ENCODE data around the gene MAP4K3. TPM values are rescaled to one million over a fixed set of nuclear protein-coding genes. Genes with fewer than 3 reads are reported as not detected.

The MAP4K3 gene
- total RNA-seq, 1 donor from 2014 or later: 34.1 TPM

DNA sequence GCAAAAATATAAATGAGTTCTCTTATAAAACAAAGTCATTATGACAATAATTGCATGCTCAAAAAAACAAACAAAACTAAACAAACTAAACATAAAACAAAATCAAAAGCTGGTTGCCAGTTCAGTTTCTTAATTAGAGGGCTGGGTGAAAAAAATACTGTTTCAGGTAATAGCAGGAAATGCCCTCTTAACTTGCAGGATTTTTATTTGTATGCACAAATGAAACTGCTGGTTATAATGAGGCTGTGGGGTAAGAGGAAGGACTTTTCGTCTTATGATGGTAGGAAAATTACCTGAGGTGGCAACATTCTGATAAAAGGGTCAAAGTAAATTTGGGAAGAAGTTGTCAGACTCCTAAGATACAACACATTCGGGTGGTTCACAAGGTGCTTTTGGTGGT lies 171.8 kb downstream of the MAP4K3 start:
- H3K4me3 ChIP-seq: no peak overlapping the region
- TF ChIP-seq, protein P1, sequence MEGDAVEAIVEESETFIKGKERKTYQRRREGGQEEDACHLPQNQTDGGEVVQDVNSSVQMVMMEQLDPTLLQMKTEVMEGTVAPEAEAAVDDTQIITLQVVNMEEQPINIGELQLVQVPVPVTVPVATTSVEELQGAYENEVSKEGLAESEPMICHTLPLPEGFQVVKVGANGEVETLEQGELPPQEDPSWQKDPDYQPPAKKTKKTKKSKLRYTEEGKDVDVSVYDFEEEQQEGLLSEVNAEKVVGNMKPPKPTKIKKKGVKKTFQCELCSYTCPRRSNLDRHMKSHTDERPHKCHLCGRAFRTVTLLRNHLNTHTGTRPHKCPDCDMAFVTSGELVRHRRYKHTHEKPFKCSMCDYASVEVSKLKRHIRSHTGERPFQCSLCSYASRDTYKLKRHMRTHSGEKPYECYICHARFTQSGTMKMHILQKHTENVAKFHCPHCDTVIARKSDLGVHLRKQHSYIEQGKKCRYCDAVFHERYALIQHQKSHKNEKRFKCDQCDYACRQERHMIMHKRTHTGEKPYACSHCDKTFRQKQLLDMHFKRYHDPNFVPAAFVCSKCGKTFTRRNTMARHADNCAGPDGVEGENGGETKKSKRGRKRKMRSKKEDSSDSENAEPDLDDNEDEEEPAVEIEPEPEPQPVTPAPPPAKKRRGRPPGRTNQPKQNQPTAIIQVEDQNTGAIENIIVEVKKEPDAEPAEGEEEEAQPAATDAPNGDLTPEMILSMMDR (IDR thresholded peaks at IDR 0.05): no peak
- no peak for DNase-seq (ENCODE audit: low spot score in 2 of 2)
- no peak overlapping the region for H3K27ac ChIP-seq
- H3K27me3 ChIP-seq: no peaks in the 10 kb centered on the region
- peaks cover 14 to 22% of the 10 kb centered on the region in 2 donors for H3K36me3 ChIP-seq
- intact Hi-C loops (cut with DNase I): no loop called here
- H3K9me3 ChIP-seq: no peaks in the 10 kb centered on the region
- peaks cover 0 to 6% of the 10 kb centered on the region in 2 donors for H3K4me1 ChIP-seq

DNA sequence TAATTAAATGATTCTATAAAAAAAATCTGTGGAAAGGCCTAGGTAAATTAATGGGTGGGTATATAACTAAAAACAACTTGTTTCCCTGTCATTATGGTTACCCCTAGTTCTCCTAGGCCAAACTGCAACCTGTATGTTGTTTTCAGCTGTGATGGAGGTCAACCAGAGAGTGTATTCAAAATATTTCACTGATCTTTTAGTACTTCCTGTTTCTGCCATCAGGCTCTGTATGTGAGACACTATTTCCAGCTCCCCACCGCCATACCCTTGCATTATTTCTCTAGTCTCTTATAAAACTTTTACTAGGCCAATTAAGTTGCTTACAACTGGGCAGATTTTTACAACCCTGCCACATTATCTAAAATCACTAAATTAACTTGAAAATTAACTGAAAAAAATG lies 172.4 kb downstream of the MAP4K3 start:
- Histone ChIP-seq H3K27ac (no peak overlapping the region), H3K4me1 (peaks cover 0 to 6% of the 10 kb centered on the region in 2 donors), H3K9me3 (no peaks in the 10 kb centered on the region), H3K27me3 (no peaks in the 10 kb centered on the region), H3K36me3 (peaks cover 14 to 27% of the 10 kb centered on the region in 2 donors), H3K4me3 (no peak overlapping the region)
- no peak for DNase-seq (ENCODE audit: low spot score in 2 of 2)
- intact Hi-C loops (cut with DNase I): no loop called here
- TF ChIP-seq, protein P1 (IDR thresholded peaks at IDR 0.05): no peak

DNA sequence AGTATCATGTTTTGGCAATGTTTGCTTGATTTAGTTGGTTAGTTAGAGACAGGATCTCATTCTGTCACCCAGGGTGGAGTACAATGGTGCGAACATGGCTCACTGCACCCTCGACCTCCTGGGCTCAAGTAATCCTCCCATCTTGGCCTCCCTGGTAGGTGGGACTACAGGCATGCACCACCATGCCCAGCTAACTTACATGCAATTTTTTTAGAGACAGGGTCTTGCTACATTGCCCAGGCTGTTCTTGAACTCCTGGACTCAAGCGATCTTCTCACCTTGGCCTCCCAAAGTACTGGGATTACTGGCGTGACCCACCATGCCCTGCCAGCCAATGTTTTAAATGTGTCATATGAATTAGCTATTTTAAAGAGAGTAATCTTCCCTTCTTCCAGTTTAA lies 177.0 kb downstream of the MAP4K3 start:
- intact Hi-C loops (cut with DNase I): no loop called here
- DNase-seq (ENCODE audit: low spot score in 2 of 2): no peak
- TF ChIP-seq, protein P1 (IDR thresholded peaks at IDR 0.05): no peak
- H3K9me3 ChIP-seq: no peaks in the 10 kb centered on the region
- H3K27ac ChIP-seq: no peak overlapping the region
- no peaks in the 10 kb centered on the region for H3K4me1 ChIP-seq
- H3K36me3 ChIP-seq: peaks cover 32 to 52% of the 10 kb centered on the region in 2 donors
- no peak overlapping the region for H3K4me3 ChIP-seq
- H3K27me3 ChIP-seq: no peaks in the 10 kb centered on the region

DNA sequence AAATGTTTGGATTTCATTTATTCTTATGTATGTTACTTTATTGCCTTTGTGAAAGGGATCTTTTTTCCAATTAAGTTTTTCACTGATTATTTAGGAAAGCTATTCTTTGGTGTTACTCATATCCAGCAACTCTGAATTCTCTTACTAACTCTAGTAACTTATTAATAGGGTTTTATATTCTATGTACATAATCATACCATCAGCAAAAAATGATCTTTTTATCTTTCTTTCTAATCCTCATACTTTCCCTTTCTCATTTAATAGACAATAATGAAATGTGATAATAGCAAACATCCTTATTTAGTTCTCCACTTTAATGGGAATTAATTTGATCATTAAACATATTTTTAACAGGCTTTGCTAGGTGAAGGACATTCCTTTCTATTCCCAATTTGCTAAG lies 181.0 kb downstream of the MAP4K3 start:
- H3K36me3 ChIP-seq: peaks cover 30 to 66% of the 10 kb centered on the region in 2 donors
- TF ChIP-seq, protein P1 (IDR thresholded peaks at IDR 0.05): no peak
- no peaks in the 10 kb centered on the region for H3K27me3 ChIP-seq
- no peak overlapping the region for H3K27ac ChIP-seq
- H3K9me3 ChIP-seq: no peaks in the 10 kb centered on the region
- no peak for DNase-seq (ENCODE audit: low spot score in 2 of 2)
- H3K4me3 ChIP-seq: no peak overlapping the region
- no peaks in the 10 kb centered on the region for H3K4me1 ChIP-seq
- intact Hi-C loops (cut with DNase I): no loop called here

DNA sequence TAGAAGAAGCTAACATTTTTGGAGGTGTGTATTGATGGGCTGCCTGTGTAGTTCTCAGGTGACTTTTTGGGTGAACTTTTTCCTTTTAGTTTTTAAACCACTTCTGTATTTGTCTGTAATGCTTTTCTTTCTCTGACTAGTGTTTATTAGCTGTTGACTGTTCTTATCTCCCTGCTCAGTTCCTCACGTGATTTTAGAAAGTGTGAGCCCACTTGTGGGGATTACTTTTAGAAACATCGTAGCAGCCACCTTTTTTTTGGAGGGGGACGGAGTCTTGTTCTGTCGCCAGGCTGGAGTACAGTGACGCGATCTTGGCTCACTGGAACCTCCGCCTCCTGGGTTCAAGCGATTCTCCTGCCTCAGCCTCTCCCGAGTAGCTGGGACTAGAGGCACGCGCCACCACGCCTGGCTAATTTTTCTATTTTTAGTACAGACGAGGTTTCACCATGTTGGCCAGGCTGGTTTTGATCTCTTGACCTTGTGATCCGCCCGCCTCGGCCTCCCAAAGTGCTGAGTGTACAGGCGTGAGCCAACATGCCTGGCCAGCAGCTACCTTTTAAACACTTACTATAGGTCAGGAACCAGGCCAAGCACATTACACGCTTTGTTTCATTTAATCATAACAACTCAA lies 184.1 kb downstream of the MAP4K3 start:
- H3K27ac ChIP-seq: no peak overlapping the region
- TF ChIP-seq, protein P1 (IDR thresholded peaks at IDR 0.05): no peak
- H3K4me1 ChIP-seq: no peaks in the 10 kb centered on the region
- no peaks in the 10 kb centered on the region for H3K27me3 ChIP-seq
- peaks cover 27 to 47% of the 10 kb centered on the region in 2 donors for H3K36me3 ChIP-seq
- no peak for DNase-seq (ENCODE audit: low spot score in 2 of 2)
- intact Hi-C loops (cut with DNase I): no loop called here
- H3K9me3 ChIP-seq: no peaks in the 10 kb centered on the region
- H3K4me3 ChIP-seq: no peak overlapping the region
